Upper lobe of left lung (tissue), 4 donors: ENCODE results near the gene MTMR12.

Experiments used
- CTCF ChIP-seq, 6 experiments: fragments of 450-650 bp in 4 of 6; fragments of 200-600 bp in 2 of 6; sonication (generic) in 2 of 6; IDR thresholded peaks; one replicate each; pipeline ENCODE4 v1.5.1; 2016 to 2019; ENCODE audit warnings: antibody characterized with exemption in 6 of 6
- EP300 ChIP-seq, 4 donors: sonication (generic); formaldehyde crosslinking; IDR thresholded peaks; one replicate each; pipeline ENCODE4 v1.5.1; 2017; ENCODE audit warnings: antibody characterized with exemption in 4 of 4, control low read depth in 2 of 4
- POLR2A ChIP-seq, 4 donors: fragments of 450-650 bp; IDR thresholded peaks; one replicate each; pipeline ENCODE4 v1.5.1; 2016 to 2017; ENCODE audit warnings: antibody characterized with exemption in 4 of 4, mild to moderate bottlenecking in 2 of 4
- POLR2AphosphoS5 ChIP-seq, 2 donors: sonication (generic); formaldehyde crosslinking; IDR thresholded peaks; one replicate each; pipeline ENCODE4 v1.5.1; 2017; ENCODE audit warnings: antibody characterized with exemption in 2 of 2

- TF ChIP-seq CTCF (IDR thresholded peaks at IDR 0.05) (no peak), POLR2A (IDR thresholded peaks at IDR 0.05) (no peak), EP300 (IDR thresholded peaks at IDR 0.05) (no peak), POLR2AphosphoS5 (IDR thresholded peaks at IDR 0.05) (no peak)
These were observed 17.6 kb upstream of the MTMR12 start for GRCh38 chr5:32330126-32330971.
